ENCODE measurements around the gene C11orf65.

GRCh38 chr11:108340973-108341372, 126.4 kb downstream of the C11orf65 start:
- TF ChIP-seq CTCF (IDR thresholded peaks at IDR 0.05 in 2 of 3, conservative IDR thresholded peaks at IDR 0.05 in 1 of 3; ENCODE audit: borderline replicate concordance in 1 of 3, insufficient read depth in 1 of 3, low read depth in 2 of 3, low read length in 2 of 3) (no peak), EZH2 (IDR thresholded peaks at IDR 0.05) (no peak), RAD21 (IDR thresholded peaks at IDR 0.05; ENCODE audit: low read depth) (peak; percentile 21), REST (IDR thresholded peaks at IDR 0.05; ENCODE audit: low read depth) (no peak), ELF1 (IDR thresholded peaks at IDR 0.05; ENCODE audit: borderline replicate concordance, low read depth) (no peak), ZNF274 (IDR thresholded peaks at IDR 0.05; ENCODE audit: low read depth, low read length) (no peak), POLR2A (IDR thresholded peaks at IDR 0.05; ENCODE audit: borderline replicate concordance, extremely low read depth, insufficient read depth, insufficient read length) (no peak), ATF3 (IDR thresholded peaks at IDR 0.05) (peak; percentile 63), SIN3A (IDR thresholded peaks at IDR 0.05; ENCODE audit: low read depth) (no peak), EZH2phosphoT487 (IDR thresholded peaks at IDR 0.05; ENCODE audit: borderline replicate concordance) (no peak), POLR2AphosphoS5 (IDR thresholded peaks at IDR 0.05; ENCODE audit: low read depth, low read length) (0 out of 2 replicates have a peak, but pooled peaks have one; percentile 22), CEBPB (IDR thresholded peaks at IDR 0.05; ENCODE audit: low read depth) (peak; percentile 97)

Measured in HCT116 (cell line).